ENCODE results near the gene TUBA4B. TPM values are rescaled to one million over a fixed set of nuclear protein-coding genes. Genes with fewer than 3 reads are reported as not detected.
"Not testable (repeated sequence)": the region's sequence is repeated elsewhere in the genome, so short reads cannot be mapped to it uniquely, and the experiment has no call there.

The TUBA4B gene
- polyA plus RNA-seq, 3 donors = 0.79 to 1.0 (median 0.93) TPM

GRCh38 chr2:219244789-219245147 lies 8.3 kb upstream of the TUBA4B start:
- no peak for DNase-seq (ENCODE audit: extremely low read depth in 1 of 11, low read depth in 9 of 11, low spot score in 4 of 11)

GRCh38 chr2:219245148-219245898 lies 7.7 kb upstream of the TUBA4B start, which contains the start of the genes GLB1L and STK16:
GLB1L (minus strand) TSS chr2:219245444; CDS start chr2:219243573, 1,871 bp downstream.
STK16 (plus strand) TSS chr2:219245479; CDS start chr2:219246000, 521 bp downstream.
- peak; percentile 80 to 94 (median 92) for DNase-seq (ENCODE audit: extremely low read depth in 1 of 11, low read depth in 9 of 11, low spot score in 4 of 11)

- DNase-seq (ENCODE audit: extremely low read depth in 1 of 11, low read depth in 9 of 11, low spot score in 4 of 11) = no peak
Observed at GRCh38 chr2:219245899-219246230, 7.2 kb upstream of the TUBA4B start.

- no peak for DNase-seq (ENCODE audit: extremely low read depth in 1 of 11, low read depth in 9 of 11, low spot score in 4 of 11)
Observed at GRCh38 chr2:219246559-219246958, 6.5 kb upstream of the TUBA4B start.

DNA sequence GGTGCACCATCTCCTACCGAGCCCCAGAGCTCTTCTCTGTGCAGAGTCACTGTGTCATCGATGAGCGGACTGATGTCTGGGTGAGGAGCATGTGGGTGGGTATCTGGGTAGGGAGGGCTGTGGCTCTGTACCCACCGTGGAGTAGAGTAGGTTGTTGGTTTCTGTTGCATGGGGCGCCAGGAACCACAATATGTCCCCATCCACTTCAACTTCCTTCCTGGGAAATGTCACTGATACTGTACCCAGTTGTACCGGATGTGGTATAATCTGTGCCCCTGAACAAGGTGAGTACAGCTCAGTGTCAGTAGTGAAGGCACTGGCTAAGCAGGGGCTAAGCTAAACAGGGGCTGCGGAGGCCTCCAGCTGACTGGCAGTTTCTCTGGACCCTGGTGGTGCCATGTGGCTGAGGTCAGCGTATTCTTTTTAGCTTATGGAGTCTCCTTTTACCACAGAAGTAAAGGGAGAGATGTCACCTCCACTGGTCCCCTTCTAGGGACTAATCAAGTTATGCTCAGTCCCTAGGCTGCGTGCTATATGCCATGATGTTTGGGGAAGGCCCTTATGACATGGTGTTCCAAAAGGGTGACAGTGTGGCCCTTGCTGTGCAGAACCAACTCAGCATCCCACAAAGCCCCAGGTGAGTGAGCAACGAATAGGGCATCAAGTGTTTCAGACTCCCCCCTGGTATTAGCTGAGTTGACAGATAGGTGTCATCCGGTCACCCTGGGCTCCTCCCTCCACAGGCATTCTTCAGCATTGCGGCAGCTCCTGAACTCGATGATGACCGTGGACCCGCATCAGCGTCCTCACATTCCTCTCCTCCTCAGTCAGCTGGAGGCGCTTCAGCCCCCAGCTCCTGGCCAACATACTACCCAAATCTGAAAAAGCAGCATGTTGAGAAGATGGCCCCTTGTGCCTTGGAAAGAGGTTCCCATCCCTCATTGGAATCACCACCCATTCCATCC lies 5.1 kb upstream of the TUBA4B start:
- no peak for DNase-seq (ENCODE audit: extremely low read depth in 1 of 11, low read depth in 9 of 11, low spot score in 4 of 11)

GRCh38 chr2:219248845-219249202 lies 4.2 kb upstream of the TUBA4B start:
- DNase-seq (ENCODE audit: extremely low read depth in 1 of 11, low read depth in 9 of 11, low spot score in 4 of 11) = no peak

DNA sequence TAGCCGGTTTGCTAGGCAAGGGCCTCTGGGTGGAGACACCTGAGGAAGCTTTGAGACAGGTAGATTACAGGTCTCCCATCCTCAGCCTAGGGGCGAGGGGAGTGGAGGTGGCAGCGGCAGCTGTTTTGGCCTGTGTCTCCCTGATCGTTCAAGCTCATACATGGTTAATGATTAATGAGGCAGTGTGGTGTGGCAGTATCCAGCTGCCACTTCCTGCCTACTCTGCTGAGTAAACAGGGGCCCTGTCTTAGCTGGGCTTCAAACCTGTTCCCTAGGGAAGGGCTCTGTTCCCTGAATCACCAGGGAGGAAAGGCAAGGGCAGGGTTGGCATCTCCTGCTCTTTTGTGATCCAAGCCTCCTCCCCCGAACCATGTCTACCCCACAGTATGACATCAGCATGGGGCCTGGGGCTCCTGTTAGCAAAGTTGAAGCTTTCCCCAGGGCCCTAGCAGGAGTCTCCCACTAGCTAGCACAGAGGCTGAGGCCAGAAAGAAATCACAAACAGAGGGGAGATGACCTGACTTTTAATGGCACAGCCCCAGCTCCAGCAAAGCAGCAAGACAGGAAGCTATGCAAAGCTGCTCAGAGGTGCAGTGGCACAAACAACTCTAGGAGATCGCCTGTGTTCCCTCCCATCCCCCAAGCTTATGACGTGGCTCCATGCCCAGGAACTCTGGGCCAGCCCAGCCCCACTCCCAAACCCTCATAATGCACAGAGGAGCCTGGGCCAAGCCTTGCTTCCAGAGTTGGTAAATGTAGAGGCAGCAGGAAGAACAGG lies 3.7 kb upstream of the TUBA4B start:
- DNase-seq (ENCODE audit: extremely low read depth in 1 of 11, low read depth in 9 of 11, low spot score in 4 of 11) = peak in 3 of 11 donors; percentile 44 to 80 (median 45)

GRCh38 chr2:219250049-219250781 lies 2.8 kb upstream of the TUBA4B start:
- DNase-seq (ENCODE audit: extremely low read depth in 1 of 11, low read depth in 9 of 11, low spot score in 4 of 11) = no peak

GRCh38 chr2:219251656-219252055 lies 1.4 kb upstream of the TUBA4B start:
- DNase-seq (ENCODE audit: extremely low read depth in 1 of 11, low read depth in 9 of 11, low spot score in 4 of 11) = no peak

- no peak for DNase-seq (ENCODE audit: extremely low read depth in 1 of 11, low read depth in 9 of 11, low spot score in 4 of 11)
Observed at GRCh38 chr2:219252084-219252483, 959 bp upstream of the TUBA4B start.

DNA sequence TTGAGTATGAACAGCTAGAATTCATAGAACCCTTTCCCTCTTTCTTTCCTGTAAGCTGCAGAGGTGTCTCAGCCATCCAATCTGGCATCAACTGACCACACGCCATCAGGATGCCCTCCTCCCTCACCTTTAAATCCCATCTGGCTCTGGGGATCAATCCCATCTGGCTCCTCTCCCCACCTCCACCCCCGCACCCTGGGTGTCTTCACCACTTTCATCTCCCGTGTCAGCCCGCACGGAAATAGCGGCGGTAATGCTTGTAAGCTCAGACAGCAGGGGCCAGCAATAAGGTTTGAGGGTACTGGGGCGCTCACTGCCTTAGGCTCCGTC lies 508 bp upstream of the TUBA4B start:
- DNase-seq (ENCODE audit: extremely low read depth in 1 of 11, low read depth in 9 of 11, low spot score in 4 of 11) = no peak

- no peak for DNase-seq (ENCODE audit: extremely low read depth in 1 of 11, low read depth in 9 of 11, low spot score in 4 of 11)
Observed at GRCh38 chr2:219253753-219254589, 928 bp downstream of the TUBA4B start, which contains the start of gene TUBA4A. TUBA4A (minus strand) TSS chr2:219253918; CDS start chr2:219253858, 60 bp downstream.

DNA sequence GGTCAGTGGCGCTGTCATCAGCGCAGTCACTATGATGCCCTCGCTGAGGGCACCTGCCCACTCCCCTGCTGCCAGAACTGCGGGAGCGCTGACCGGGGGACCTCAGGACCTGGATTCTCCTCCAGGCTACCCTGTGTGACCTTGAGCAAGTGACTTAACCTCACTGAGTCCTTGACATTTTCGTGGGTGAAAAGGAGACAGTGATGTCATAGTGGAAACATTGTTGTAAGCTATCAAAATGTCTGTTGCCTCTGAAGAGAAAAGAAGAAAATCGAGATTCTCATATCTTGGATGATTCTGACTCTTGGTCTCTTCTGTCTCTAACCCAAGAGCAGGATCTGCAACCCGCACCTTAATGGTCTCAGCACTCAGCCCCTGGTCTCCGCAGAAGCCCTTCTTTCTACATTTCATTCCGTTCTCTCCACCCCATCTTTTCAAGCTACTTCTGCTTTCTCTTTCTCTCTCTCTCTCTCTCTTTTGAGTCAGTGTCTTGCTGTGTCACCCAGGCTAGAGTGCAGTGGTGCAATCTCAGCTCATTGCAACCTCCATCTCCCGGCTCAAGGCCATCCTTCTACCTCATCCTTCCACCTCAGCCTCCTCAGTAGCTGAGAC lies 1.7 kb downstream of the TUBA4B start:
- DNase-seq (ENCODE audit: extremely low read depth in 1 of 11, low read depth in 9 of 11, low spot score in 4 of 11) = no peak

DNA sequence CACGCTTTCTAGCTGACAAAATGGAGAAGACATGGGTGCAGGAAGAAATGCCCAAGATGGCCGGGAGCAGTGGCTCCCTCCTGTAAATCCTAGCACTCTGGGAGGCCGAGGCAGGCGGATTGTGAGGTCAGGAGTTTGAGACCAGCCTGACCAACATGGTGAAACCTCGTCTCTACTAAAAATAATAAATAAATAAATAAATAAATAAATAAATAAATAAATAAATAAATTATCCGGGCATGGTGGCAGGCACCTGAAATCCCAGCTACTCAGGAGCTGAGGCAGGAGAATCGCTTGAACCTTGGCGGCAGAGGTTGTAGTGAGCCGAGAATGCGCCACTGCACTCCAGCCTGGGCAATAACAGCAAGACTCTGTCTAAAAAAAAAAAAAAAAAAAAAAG lies 5.9 kb downstream of the TUBA4B start:
- not testable (repeated sequence) for DNase-seq (ENCODE audit: extremely low read depth in 1 of 11, low read depth in 9 of 11, low spot score in 4 of 11)

- DNase-seq (ENCODE audit: extremely low read depth in 1 of 11, low read depth in 9 of 11, low spot score in 4 of 11) = no peak
Observed at GRCh38 chr2:219261024-219261855, 8.2 kb downstream of the TUBA4B start.

DNA sequence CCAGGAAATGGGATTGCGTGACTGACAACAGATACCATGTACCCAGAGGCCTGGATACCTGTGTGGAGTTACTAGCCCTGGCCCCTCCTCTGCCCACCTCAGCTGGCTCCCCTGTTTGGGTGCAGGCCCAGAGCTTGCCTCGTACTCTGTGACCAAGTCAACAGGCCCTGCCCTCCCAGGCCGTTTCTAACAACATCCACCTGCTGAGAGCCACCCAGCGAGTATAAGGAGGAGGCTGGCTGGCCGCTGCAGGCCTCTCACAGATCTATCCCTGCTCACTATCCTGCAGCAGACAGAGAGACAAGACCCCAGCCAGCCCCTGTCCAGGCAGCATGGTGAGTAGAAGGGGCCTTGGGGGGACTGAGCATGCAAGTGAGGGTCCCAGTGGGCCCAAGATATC lies 13.2 kb downstream of the TUBA4B start:
- no peak for DNase-seq (ENCODE audit: extremely low read depth in 1 of 11, low read depth in 9 of 11, low spot score in 4 of 11)

DNA sequence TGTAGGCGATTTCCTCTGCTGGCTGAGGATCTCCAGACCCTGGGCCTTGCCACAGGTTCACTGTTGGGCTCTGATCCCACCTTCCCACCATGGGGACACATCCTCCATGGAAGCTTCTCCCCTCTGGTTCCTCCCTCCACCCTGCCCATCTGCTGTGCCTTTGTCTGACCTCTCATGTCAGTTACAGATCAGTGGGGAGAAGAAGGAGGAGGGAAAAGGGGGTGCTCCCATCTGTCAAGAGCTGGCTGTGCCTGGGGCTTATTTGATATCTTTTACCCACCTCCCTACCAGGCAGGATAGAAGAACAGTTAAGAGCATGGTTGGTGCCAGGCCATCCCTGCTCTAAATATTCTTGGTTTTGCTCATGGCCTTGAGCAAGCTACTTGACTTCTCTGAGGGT lies 13.8 kb downstream of the TUBA4B start:
- DNase-seq (ENCODE audit: extremely low read depth in 1 of 11, low read depth in 9 of 11, low spot score in 4 of 11) = no peak

All from renal cortex interstitium (tissue), 11 donors.